Measurements from ENCODE around the gene TBC1D22A.

The TBC1D22A gene

DNA sequence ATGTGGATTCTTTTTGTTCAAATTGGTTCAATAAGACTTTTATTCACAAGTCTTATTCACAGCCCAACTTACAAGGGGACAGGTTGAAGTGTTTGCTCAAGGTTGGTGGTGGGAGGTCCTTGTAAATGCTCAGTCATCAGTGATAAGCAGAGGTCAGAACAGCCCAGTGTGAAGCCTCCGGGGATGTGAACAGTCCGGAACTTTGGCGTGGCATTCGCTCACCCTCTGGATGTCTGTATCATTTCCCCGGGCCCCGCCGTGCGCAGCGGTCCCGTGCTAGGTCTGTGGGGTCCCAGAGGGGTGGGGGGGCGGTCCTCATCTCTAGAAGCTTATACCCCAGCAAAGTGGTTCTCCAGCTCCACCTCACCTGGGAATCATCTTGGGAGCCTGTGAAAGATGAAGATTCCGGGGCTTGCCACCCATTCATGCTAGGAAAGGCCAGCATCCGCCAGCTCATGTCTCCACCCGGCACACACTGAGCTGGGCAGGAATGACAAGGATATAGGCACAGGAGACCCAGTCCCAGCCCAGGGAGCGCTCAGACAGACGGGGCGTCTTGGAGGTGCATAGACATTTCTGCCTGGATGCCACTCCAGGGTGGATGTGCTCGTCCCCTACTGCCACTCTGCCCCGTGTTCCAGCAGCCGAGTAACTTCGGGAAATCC lies 327.5 kb downstream of the TBC1D22A start:
- H3K4me3 ChIP-seq (ENCODE audit: low read length) = no peak overlapping the region
- H3K4me2 ChIP-seq (ENCODE audit: low read depth, low read length) = no peak overlapping the region
- H2AFZ ChIP-seq (ENCODE audit: low read length) = no peak overlapping the region

DNA sequence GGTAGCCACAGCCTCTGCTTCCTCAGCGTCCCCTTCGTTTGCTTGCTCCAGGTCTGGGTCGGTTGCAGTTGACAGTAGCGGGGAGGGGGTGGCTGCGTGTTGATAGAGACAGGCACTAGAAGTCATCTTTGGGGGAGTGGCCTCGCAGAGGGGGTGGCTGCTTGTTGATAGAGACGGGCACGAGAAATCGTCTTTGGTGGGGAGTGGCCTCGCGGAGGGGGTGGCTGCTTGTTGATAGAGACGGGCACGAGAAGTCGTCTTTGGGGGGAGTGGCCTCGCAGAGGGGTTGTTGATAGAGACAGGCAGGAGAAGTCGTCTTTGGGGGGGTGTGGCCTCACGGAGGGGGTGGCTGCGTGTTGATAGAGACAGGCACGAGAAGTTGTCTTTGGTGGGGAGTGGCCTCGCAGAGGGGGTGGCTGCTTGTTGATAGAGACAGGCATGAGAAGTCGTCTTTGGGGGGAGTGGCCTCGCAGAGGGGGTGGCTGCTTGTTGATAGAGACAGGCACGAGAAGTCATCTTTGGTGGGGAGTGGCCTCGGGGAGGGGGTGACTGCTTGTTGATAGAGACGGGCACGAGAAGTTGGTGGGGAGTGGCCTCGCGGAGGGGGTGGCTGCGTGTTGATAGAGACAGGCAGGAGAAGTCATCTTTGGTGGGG lies 328.3 kb downstream of the TBC1D22A start:
- no peak overlapping the region for H3K4me2 ChIP-seq (ENCODE audit: low read depth, low read length)
- H3K9me2 ChIP-seq (replicated peaks; ENCODE audit: insufficient read depth, low read length) = no peaks in the 10 kb centered on the region
- no peaks in the 10 kb centered on the region for H3K4me1 ChIP-seq (ENCODE audit: low read length)
- no peaks in the 10 kb centered on the region for H3K27me3 ChIP-seq (replicated peaks; ENCODE audit: insufficient read depth, low read length)
- H2AFZ ChIP-seq (ENCODE audit: low read length) = no peak overlapping the region
- no peaks in the 10 kb centered on the region for H3K79me2 ChIP-seq (ENCODE audit: low read length)
- H3K27ac ChIP-seq (ENCODE audit: low read length) = no peak overlapping the region
- H3F3A ChIP-seq (ENCODE audit: insufficient read depth, low read length) = no peaks in the 10 kb centered on the region
- H3K9ac ChIP-seq (ENCODE audit: low read length) = no peak overlapping the region
- no peaks in the 10 kb centered on the region for H3K9me3 ChIP-seq (replicated peaks; ENCODE audit: insufficient read depth, low read length)
- H4K20me1 ChIP-seq (ENCODE audit: insufficient read depth, low read length) = no peaks in the 10 kb centered on the region
- TF ChIP-seq EZH2phosphoT487 (IDR thresholded peaks at IDR 0.05; ENCODE audit: low read length) = no peak
- TF ChIP-seq EZH2 (optimal IDR thresholded peaks at IDR 0.05; ENCODE audit: low read depth, low read length) = no peak
- TF ChIP-seq, protein P1, sequence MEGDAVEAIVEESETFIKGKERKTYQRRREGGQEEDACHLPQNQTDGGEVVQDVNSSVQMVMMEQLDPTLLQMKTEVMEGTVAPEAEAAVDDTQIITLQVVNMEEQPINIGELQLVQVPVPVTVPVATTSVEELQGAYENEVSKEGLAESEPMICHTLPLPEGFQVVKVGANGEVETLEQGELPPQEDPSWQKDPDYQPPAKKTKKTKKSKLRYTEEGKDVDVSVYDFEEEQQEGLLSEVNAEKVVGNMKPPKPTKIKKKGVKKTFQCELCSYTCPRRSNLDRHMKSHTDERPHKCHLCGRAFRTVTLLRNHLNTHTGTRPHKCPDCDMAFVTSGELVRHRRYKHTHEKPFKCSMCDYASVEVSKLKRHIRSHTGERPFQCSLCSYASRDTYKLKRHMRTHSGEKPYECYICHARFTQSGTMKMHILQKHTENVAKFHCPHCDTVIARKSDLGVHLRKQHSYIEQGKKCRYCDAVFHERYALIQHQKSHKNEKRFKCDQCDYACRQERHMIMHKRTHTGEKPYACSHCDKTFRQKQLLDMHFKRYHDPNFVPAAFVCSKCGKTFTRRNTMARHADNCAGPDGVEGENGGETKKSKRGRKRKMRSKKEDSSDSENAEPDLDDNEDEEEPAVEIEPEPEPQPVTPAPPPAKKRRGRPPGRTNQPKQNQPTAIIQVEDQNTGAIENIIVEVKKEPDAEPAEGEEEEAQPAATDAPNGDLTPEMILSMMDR (IDR thresholded peaks at IDR 0.05; ENCODE audit: low read length) = no peak
- DNase-seq = no peak
- H3K36me3 ChIP-seq (replicated peaks; ENCODE audit: insufficient read depth, low read length) = no peaks in the 10 kb centered on the region
- H3K4me3 ChIP-seq (ENCODE audit: low read length) = no peak overlapping the region

More for the DNA sequence above, 327.5 kb downstream of the TBC1D22A start:
- H3K79me2 ChIP-seq (ENCODE audit: low read length) = no peaks in the 10 kb centered on the region
- no peak overlapping the region for H3K27ac ChIP-seq (ENCODE audit: low read length)
- H4K20me1 ChIP-seq (ENCODE audit: insufficient read depth, low read length) = no peaks in the 10 kb centered on the region
- H3K9me2 ChIP-seq (replicated peaks; ENCODE audit: insufficient read depth, low read length) = no peaks in the 10 kb centered on the region
- H3K9ac ChIP-seq (ENCODE audit: low read length) = no peak overlapping the region
- H3K4me1 ChIP-seq (ENCODE audit: low read length) = no peaks in the 10 kb centered on the region
- no peaks in the 10 kb centered on the region for H3F3A ChIP-seq (ENCODE audit: insufficient read depth, low read length)
- H3K36me3 ChIP-seq (replicated peaks; ENCODE audit: insufficient read depth, low read length) = no peaks in the 10 kb centered on the region
- no peaks in the 10 kb centered on the region for H3K27me3 ChIP-seq (replicated peaks; ENCODE audit: insufficient read depth, low read length)
- no peaks in the 10 kb centered on the region for H3K9me3 ChIP-seq (replicated peaks; ENCODE audit: insufficient read depth, low read length)
- no peak for DNase-seq
- TF ChIP-seq EZH2phosphoT487 (IDR thresholded peaks at IDR 0.05; ENCODE audit: low read length) (no peak), EZH2 (optimal IDR thresholded peaks at IDR 0.05; ENCODE audit: low read depth, low read length) (no peak)
- TF ChIP-seq, protein P1 (IDR thresholded peaks at IDR 0.05; ENCODE audit: low read length) = no peak

DNA sequence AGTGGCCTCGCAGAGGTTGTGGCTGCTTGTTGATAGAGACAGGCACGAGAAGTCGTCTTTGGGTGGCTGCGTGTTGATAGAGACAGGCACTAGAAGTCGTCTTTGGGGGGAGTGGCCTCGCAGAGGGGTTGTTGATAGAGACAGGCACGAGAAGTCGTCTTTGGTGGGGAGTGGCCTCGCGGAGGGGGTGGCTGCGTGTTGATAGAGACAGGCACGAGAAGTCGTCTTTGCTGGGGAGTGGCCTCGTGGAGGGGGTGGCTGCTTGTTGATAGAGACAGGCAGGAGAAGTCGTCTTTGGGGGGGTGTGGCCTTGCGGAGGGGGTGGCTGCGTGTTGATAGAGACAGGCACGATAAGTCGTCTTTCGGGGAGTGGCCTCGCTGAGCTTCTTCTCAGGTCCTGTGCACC lies 328.8 kb downstream of the TBC1D22A start:
- H3K9ac ChIP-seq (ENCODE audit: low read length) = no peak overlapping the region

More for the DNA sequence above, 328.8 kb downstream of the TBC1D22A start:
- Histone ChIP-seq H3K9me2 (replicated peaks; ENCODE audit: insufficient read depth, low read length) (no peaks in the 10 kb centered on the region), H3K4me1 (ENCODE audit: low read length) (no peaks in the 10 kb centered on the region), H3K9me3 (replicated peaks; ENCODE audit: insufficient read depth, low read length) (no peaks in the 10 kb centered on the region), H3K4me3 (ENCODE audit: low read length) (no peak overlapping the region), H3F3A (ENCODE audit: insufficient read depth, low read length) (no peaks in the 10 kb centered on the region), H2AFZ (ENCODE audit: low read length) (no peak overlapping the region), H3K79me2 (ENCODE audit: low read length) (no peaks in the 10 kb centered on the region), H3K4me2 (ENCODE audit: low read depth, low read length) (no peak overlapping the region), H4K20me1 (ENCODE audit: insufficient read depth, low read length) (no peaks in the 10 kb centered on the region), H3K27ac (ENCODE audit: low read length) (no peak overlapping the region), H3K27me3 (replicated peaks; ENCODE audit: insufficient read depth, low read length) (no peaks in the 10 kb centered on the region), H3K36me3 (replicated peaks; ENCODE audit: insufficient read depth, low read length) (no peaks in the 10 kb centered on the region)
- TF ChIP-seq EZH2phosphoT487 (IDR thresholded peaks at IDR 0.05; ENCODE audit: low read length) (no peak), EZH2 (optimal IDR thresholded peaks at IDR 0.05; ENCODE audit: low read depth, low read length) (no peak)
- TF ChIP-seq, protein P1 (IDR thresholded peaks at IDR 0.05; ENCODE audit: low read length) = no peak
- DNase-seq = no peak
